ENCODE measurements around the gene NCOA1.

NCOA1 gene

GRCh38 chr2:24704692-24705091 is 213.6 kb downstream of the NCOA1 start:
- TF ChIP-seq CTCF (conservative IDR thresholded peaks at IDR 0.05; ENCODE audit: low read depth, low read length): no peak
- no peak for DNase-seq (ENCODE audit: low read depth)
- no peak overlapping the region for H3K4me3 ChIP-seq (ENCODE audit: low read depth, low read length)

DNA sequence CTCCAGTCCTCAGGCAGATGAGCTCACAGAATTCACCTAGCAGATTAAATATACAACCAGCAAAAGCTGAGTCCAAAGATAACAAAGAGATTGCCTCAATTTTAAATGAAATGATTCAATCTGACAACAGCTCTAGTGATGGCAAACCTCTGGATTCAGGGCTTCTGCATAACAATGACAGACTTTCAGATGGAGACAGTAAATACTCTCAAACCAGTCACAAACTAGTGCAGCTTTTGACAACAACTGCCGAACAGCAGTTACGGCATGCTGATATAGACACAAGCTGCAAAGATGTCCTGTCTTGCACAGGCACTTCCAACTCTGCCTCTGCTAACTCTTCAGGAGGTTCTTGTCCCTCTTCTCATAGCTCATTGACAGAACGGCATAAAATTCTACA is 216.1 kb downstream of the NCOA1 start:
- DNase-seq (ENCODE audit: low read depth): no peak
- no peak for TF ChIP-seq CTCF (conservative IDR thresholded peaks at IDR 0.05; ENCODE audit: low read depth, low read length)

GRCh38 chr2:24708537-24709152 is 217.6 kb downstream of the NCOA1 start:
- H3K4me3 ChIP-seq (ENCODE audit: low read depth, low read length): no peak overlapping the region
- no peak for TF ChIP-seq CTCF (conservative IDR thresholded peaks at IDR 0.05; ENCODE audit: low read depth, low read length)
- peak; percentile 76 for DNase-seq (ENCODE audit: low read depth)

More for the DNA sequence above, 216.1 kb downstream of the NCOA1 start:
- H3K4me3 ChIP-seq (ENCODE audit: low read depth, low read length): no peak overlapping the region

DNA sequence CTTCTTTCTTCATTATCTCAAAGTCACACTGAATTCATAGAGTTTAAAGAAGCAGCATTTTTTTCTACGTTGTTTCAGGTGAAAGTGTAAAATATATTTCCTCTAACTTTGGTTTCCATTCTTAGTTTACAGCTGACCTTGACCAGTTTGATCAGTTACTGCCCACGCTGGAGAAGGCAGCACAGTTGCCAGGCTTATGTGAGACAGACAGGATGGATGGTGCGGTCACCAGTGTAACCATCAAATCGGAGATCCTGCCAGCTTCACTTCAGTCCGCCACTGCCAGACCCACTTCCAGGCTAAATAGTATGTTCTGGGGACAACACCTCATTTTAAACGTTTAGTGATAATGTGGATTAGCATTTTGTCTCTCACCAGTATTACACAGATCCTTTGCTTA is 219.8 kb downstream of the NCOA1 start:
- H3K4me3 ChIP-seq (ENCODE audit: low read depth, low read length): no peak overlapping the region
- TF ChIP-seq CTCF (conservative IDR thresholded peaks at IDR 0.05; ENCODE audit: low read depth, low read length): no peak
- no peak for DNase-seq (ENCODE audit: low read depth)

GRCh38 chr2:24711865-24712264 is 220.8 kb downstream of the NCOA1 start:
- TF ChIP-seq CTCF (conservative IDR thresholded peaks at IDR 0.05; ENCODE audit: low read depth, low read length): no peak
- no peak for DNase-seq (ENCODE audit: low read depth)
- no peak overlapping the region for H3K4me3 ChIP-seq (ENCODE audit: low read depth, low read length)

DNA sequence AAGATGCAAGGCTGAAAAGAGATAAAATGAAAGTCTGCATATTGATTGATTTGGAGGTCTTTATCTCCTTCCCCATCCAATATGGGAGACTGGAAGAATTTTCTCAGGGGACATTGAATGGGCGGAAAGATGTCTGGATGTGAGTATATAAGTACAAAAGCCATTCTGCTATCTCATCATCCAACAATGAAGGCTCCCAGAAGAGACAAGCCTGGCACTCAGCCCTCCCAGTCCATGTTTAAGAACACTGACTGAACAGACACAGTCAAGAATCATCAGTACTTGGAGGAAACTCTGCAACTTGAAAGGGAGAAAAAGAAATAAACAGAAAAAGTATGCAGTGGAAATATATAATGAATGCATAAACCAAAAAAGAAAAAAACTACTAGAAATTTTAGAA is 221.2 kb downstream of the NCOA1 start:
- no peak for TF ChIP-seq CTCF (conservative IDR thresholded peaks at IDR 0.05; ENCODE audit: low read depth, low read length)
- H3K4me3 ChIP-seq (ENCODE audit: low read depth, low read length): no peak overlapping the region
- DNase-seq (ENCODE audit: low read depth): no peak

DNA sequence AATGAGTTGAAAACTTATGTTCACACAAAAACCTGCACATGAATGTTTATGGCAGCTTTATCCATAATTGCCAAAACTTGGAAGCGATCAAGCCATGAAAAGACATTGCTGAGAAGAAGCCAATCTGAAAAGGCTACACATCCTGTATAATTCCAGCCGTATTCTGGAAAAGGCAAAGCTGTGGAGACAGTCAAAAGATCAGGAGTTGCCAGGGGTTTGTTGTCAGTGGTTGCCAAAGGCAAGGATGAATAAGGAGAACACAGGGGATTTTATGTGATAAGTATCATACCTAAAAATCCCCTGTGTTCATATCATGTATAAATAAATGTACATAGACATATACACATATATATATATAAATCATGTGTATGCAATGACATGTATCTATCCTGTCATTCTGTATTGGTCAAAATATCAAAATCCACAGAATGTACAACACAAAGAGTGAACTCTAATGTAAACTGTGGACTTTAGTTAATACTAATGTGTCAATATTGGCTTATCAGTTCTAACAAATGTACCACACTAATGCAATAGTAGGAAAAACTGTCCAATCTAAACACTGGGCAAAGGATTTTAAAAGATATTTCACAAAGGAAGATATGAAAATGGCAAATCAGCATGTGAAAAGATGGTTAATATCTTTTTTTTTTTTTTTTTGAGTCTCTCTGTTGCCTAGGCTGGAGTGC is 226.4 kb downstream of the NCOA1 start:
- no peak for DNase-seq (ENCODE audit: low read depth)
- no peak for TF ChIP-seq CTCF (conservative IDR thresholded peaks at IDR 0.05; ENCODE audit: low read depth, low read length)
- no peak overlapping the region for H3K4me3 ChIP-seq (ENCODE audit: low read depth, low read length)
